HCT116 (cell line): Measurements from ENCODE around the gene MPP2. TPM values are rescaled to one million over a fixed set of nuclear protein-coding genes. Genes with fewer than 3 reads are reported as not detected.

Source experiments
- ATAC-seq: fragments of 200-7000 bp; cut with Tn5 transposase; 2 replicates; pipeline ENCODE4 v1.9.1; 2020; ENCODE audit warnings: mild to moderate bottlenecking, moderate library complexity
- BruUV-seq: library from RNA; stranded (reverse); fragments of 400-500 nt; replicated peaks from 2 replicates; lab custom pipeline; 2021; lab: Mats Ljungman, UMichigan
- CTCF ChIA-PET: fragments of 300-600 bp; sonication (Branson Sonifier 250); formaldehyde crosslinking; loops from one replicate; lab custom pipeline; 2021; ENCODE audit warnings: antibody characterized with exemption; lab: Charles Lee
- POLR2A ChIA-PET: fragments of 300-600, 350-600 bp; sonication (Branson Sonifier 250); formaldehyde crosslinking; loops from one replicate; lab custom pipeline; 2021; ENCODE audit warnings: antibody characterized with exemption; lab: Charles Lee
- RAD21 ChIA-PET, 2 experiments: fragments of 300-600 bp; sonication (Branson Sonifier 250); formaldehyde crosslinking; loops; one replicate each; lab custom pipeline; 2023; ENCODE audit warnings: low total read pairs in 2 of 2; ENCODE audit not compliant: uncharacterized antibody in 2 of 2, unreplicated experiment in 2 of 2, low non-redundant PET in 1 of 2; lab: Charles Lee
- DNase-seq: peaks from one replicate; pipeline ENCODE4 v3.0.0-alpha.2; 2010; ENCODE audit warnings: low read depth, low spot score
- H2AFZ ChIP-seq: fragments of 200-600 bp; shearing (Covaris generic), sonication (generic); 2 replicates; pipeline ENCODE4 v1.6.1; 2017; ENCODE audit warnings: low read depth, mixed run types, mixed read lengths, antibody characterized with exemption, low read length; ENCODE audit not compliant: poor library complexity, severe bottlenecking
- H3K27ac ChIP-seq: 2 replicates; pipeline ENCODE4 v1.5.1; 2012; ENCODE audit warnings: low read depth, low read length
- H3K27me3 ChIP-seq: fragments of 200-600 bp; sonication (generic); 2 replicates; pipeline ENCODE4 v1.6.1; 2016; ENCODE audit warnings: mixed run types, low read length, mixed read lengths; ENCODE audit not compliant: insufficient read depth
- H3K36me3 ChIP-seq, 2 experiments: fragments of 200-500 bp in 1 of 2; fragments of 200-600 bp in 1 of 2; sonication (Bioruptor generic) in 1 of 2; sonication (generic) in 1 of 2; 2 replicates each; pipeline versions ENCODE4 v1.5.1 to v1.6.1; 2014 to 2016; ENCODE audit warnings: low read length in 2 of 2, inconsistent platforms in 1 of 2, mixed read lengths in 1 of 2, mixed run types in 1 of 2; ENCODE audit not compliant: insufficient read depth in 2 of 2, control insufficient read depth in 1 of 2
- H3K4me1 ChIP-seq, 2 experiments: fragments of 200-600 bp in 1 of 2; sonication (generic) in 1 of 2; 2 replicates each; pipeline versions ENCODE4 v1.5.1 to v1.6.1; 2012 to 2017; ENCODE audit warnings: low read length in 2 of 2, inconsistent platforms in 1 of 2, mild to moderate bottlenecking in 1 of 2, mixed read lengths in 1 of 2, mixed run types in 1 of 2, moderate library complexity in 1 of 2; ENCODE audit not compliant: insufficient read depth in 2 of 2, control insufficient read depth in 1 of 2
- H3K4me2 ChIP-seq: fragments of 200-600 bp; sonication (generic); 2 replicates; pipeline ENCODE4 v1.6.1; 2017; ENCODE audit warnings: mixed run types, low read length, mixed read lengths
- H3K4me3 ChIP-seq, 2 experiments: fragments of 200-600 bp in 1 of 2; sonication (generic) in 1 of 2; replicated peaks in 1 of 2; 2 replicates each; pipeline ENCODE4 v1.5.1; 2011 to 2016; ENCODE audit warnings: low read length in 2 of 2, control low read depth in 1 of 2, low read depth in 1 of 2, mild to moderate bottlenecking in 1 of 2, mixed read lengths in 1 of 2, mixed run types in 1 of 2
- H3K79me2 ChIP-seq: fragments of 200-600 bp; sonication (generic); 2 replicates; pipeline ENCODE4 v1.6.1; 2017; ENCODE audit warnings: mild to moderate bottlenecking, mixed run types, low read length, moderate library complexity, mixed read lengths; ENCODE audit not compliant: insufficient read depth
- H3K9ac ChIP-seq: fragments of 200-600 bp; sonication (generic); 2 replicates; pipeline ENCODE4 v1.6.1; 2016; ENCODE audit warnings: low read length, mixed read lengths
- H3K9me2 ChIP-seq: fragments of 200-600 bp; sonication (generic), shearing (Covaris generic); 2 replicates; pipeline ENCODE4 v1.6.1; 2017; ENCODE audit warnings: mixed run types, mild to moderate bottlenecking, moderate library complexity; ENCODE audit not compliant: insufficient read depth
- H3K9me3 ChIP-seq, 2 experiments: fragments of 200-500 bp in 1 of 2; fragments of 200-600 bp in 1 of 2; sonication (Bioruptor generic) in 1 of 2; sonication (generic) in 1 of 2; 2 replicates each; pipeline ENCODE4 v1.6.1; 2014 to 2017; ENCODE audit warnings: low read length in 2 of 2, mixed read lengths in 2 of 2, inconsistent platforms in 1 of 2, low read depth in 1 of 2, mild to moderate bottlenecking in 1 of 2, mixed run types in 1 of 2, moderate library complexity in 1 of 2; ENCODE audit not compliant: control insufficient read depth in 1 of 2, insufficient read depth in 1 of 2
- H4K20me1 ChIP-seq: fragments of 200-600 bp; sonication (generic), shearing (Covaris generic); 2 replicates; pipeline ENCODE4 v1.6.1; 2017; ENCODE audit warnings: mixed run types, mild to moderate bottlenecking, moderate library complexity; ENCODE audit not compliant: insufficient read depth
- CBX3 ChIP-seq: IDR thresholded peaks from 2 replicates; pipeline ENCODE4 v1.6.1; 2012; ENCODE audit warnings: low read depth
- CEBPB ChIP-seq: IDR thresholded peaks from 2 replicates; pipeline ENCODE4 v1.6.1; 2012; ENCODE audit warnings: low read depth
- CTCF ChIP-seq, 3 experiments: fragments of 200-600 bp in 1 of 3; sonication (generic) in 1 of 3; IDR thresholded peaks in 2 of 3; conservative IDR thresholded peaks in 1 of 3; 2 replicates each; pipeline ENCODE4 v1.5.1; 2012 to 2017; ENCODE audit warnings: low read depth in 2 of 3, low read length in 2 of 3, antibody characterized with exemption in 1 of 3, borderline replicate concordance in 1 of 3, control low read depth in 1 of 3, mild to moderate bottlenecking in 1 of 3, mixed read lengths in 1 of 3, mixed run types in 1 of 3, moderate library complexity in 1 of 3; ENCODE audit not compliant: insufficient read depth in 1 of 3
- EZH2phosphoT487 ChIP-seq: fragments of 200-600 bp; IDR thresholded peaks from 2 replicates; pipeline ENCODE4 v1.6.1; 2018; ENCODE audit warnings: antibody characterized with exemption, borderline replicate concordance
- FOSL1 ChIP-seq: IDR thresholded peaks from 2 replicates; pipeline ENCODE4 v1.6.1; 2012; ENCODE audit warnings: low read depth
- JUND ChIP-seq: IDR thresholded peaks from 2 replicates; pipeline ENCODE4 v1.6.1; 2012
- MAX ChIP-seq: IDR thresholded peaks from 2 replicates; pipeline ENCODE4 v1.6.1; 2012
- POLR2A ChIP-seq: IDR thresholded peaks from 2 replicates; pipeline ENCODE4 v1.7.0; 2011; ENCODE audit warnings: borderline replicate concordance; ENCODE audit not compliant: insufficient read depth, insufficient read length; ENCODE audit errors: extremely low read depth
- POLR2AphosphoS5 ChIP-seq: IDR thresholded peaks from 2 replicates; pipeline ENCODE4 v1.6.1; 2011; ENCODE audit warnings: mild to moderate bottlenecking, low read depth, low read length, moderate library complexity
- SIN3A ChIP-seq: IDR thresholded peaks from 2 replicates; pipeline ENCODE4 v1.6.1; 2012; ENCODE audit warnings: low read depth
- SP1 ChIP-seq: IDR thresholded peaks from 2 replicates; pipeline ENCODE4 v1.6.1; 2012; ENCODE audit warnings: low read depth
- SRF ChIP-seq: IDR thresholded peaks from 2 replicates; pipeline ENCODE4 v1.6.1; 2012; ENCODE audit warnings: low read depth
- TCF7L2 ChIP-seq: IDR thresholded peaks from 2 replicates; pipeline ENCODE4 v1.7.0; 2011; ENCODE audit warnings: borderline replicate concordance, inconsistent platforms; ENCODE audit not compliant: insufficient read depth, insufficient read length; ENCODE audit errors: extremely low read depth
- YY1 ChIP-seq: IDR thresholded peaks from 2 replicates; pipeline ENCODE4 v1.6.1; 2011; ENCODE audit warnings: low read length, low read depth, moderate library complexity, mild to moderate bottlenecking; ENCODE audit not compliant: insufficient replicate concordance; ENCODE audit errors: extremely low read depth
- ZFX ChIP-seq: fragments of 450-650 bp; IDR thresholded peaks from 2 replicates; pipeline ENCODE4 v1.6.1; 2017
- ZNF274 ChIP-seq: fragments of 200-500 bp; sonication (Bioruptor generic); IDR thresholded peaks from 2 replicates; pipeline ENCODE4 v1.6.1; 2014; ENCODE audit warnings: mild to moderate bottlenecking, low read depth, low read length, inconsistent platforms
- intact Hi-C: fragments of 100-400 bp; cut with micrococcal nuclease; formaldehyde crosslinking; loops from 2 replicates; pipeline ENCODE4 v1.10.0; 2022
- total RNA-seq: library from RNA; stranded (reverse); gene quantifications from one replicate; pipeline ENCODE4 v1.2.1, GENCODE V29; 2021; ENCODE audit not compliant: unreplicated experiment
- TF ChIP-seq, protein P1 (sequence below): IDR thresholded peaks from 2 replicates; pipeline ENCODE4 v1.6.1; 2012; ENCODE audit warnings: low read depth
- TF ChIP-seq, protein P2 (sequence below): IDR thresholded peaks from 2 replicates; pipeline ENCODE4 v1.6.1; 2012
- TF ChIP-seq, protein P3 (sequence below): IDR thresholded peaks from 2 replicates; pipeline ENCODE4 v1.6.1; 2011; ENCODE audit warnings: mild to moderate bottlenecking, low read length, moderate library complexity; ENCODE audit not compliant: insufficient replicate concordance; ENCODE audit errors: extremely low read depth

The MPP2 gene
- total RNA-seq, 1 experiment from 2014 or later: 16.4 TPM

DNA sequence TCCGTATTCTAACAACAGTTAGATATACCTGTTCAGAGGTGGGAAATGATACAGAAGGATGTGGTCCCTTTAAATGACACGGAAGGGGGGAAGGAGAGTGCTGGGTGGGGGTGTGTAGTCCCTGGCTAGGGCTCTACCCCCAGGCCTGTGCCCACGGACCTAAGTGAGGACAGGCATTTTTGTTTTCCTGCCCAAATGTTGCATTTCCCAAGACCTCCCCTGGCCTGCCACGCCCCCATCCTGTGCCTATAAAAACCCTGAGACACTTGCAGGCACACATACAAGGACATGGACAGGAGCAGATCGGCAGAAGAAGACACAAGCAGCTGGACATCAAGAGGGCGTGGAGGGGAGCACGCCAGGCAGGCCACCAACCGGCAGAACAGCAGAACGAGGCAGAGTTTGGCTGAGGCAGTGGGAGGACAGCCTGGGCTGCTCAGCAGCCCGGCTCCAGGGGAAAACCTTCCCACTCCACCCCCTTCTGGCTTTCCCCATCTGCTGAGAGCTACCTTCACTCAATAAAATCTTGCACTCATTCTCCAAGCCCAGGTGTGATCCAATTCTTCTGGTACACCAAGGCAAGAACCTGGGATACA lies 13.3 kb upstream of the MPP2 start:
- ChIA-PET CTCF (no interaction called here), RAD21 (no interaction called here), POLR2A (no interaction called here)
- Histone ChIP-seq H2AFZ (no peak overlapping the region), H3K36me3 (no peaks in the 10 kb centered on the region), H3K79me2 (no peaks in the 10 kb centered on the region), H3K4me1 (peaks cover 0 to 3% of the 10 kb centered on the region in 2 experiments; a peak in 1 of 4 replicates), H3K4me2 (no peak overlapping the region), H3K4me3 (no peak overlapping the region), H3K27ac (no peak overlapping the region), H4K20me1 (no peaks in the 10 kb centered on the region), H3K9ac (no peak overlapping the region), H3K9me3 (no peaks in the 10 kb centered on the region), H3K9me2 (no peaks in the 10 kb centered on the region), H3K27me3 (no peaks in the 10 kb centered on the region)
- intact Hi-C loops: no loop called here
- no TSS peak for BruUV-seq
- no peak for TF ChIP-seq MAX
- no peak for TF ChIP-seq YY1
- TF ChIP-seq ZNF274: no peak
- TF ChIP-seq FOSL1: no peak
- TF ChIP-seq POLR2A: no peak
- TF ChIP-seq, protein P1, sequence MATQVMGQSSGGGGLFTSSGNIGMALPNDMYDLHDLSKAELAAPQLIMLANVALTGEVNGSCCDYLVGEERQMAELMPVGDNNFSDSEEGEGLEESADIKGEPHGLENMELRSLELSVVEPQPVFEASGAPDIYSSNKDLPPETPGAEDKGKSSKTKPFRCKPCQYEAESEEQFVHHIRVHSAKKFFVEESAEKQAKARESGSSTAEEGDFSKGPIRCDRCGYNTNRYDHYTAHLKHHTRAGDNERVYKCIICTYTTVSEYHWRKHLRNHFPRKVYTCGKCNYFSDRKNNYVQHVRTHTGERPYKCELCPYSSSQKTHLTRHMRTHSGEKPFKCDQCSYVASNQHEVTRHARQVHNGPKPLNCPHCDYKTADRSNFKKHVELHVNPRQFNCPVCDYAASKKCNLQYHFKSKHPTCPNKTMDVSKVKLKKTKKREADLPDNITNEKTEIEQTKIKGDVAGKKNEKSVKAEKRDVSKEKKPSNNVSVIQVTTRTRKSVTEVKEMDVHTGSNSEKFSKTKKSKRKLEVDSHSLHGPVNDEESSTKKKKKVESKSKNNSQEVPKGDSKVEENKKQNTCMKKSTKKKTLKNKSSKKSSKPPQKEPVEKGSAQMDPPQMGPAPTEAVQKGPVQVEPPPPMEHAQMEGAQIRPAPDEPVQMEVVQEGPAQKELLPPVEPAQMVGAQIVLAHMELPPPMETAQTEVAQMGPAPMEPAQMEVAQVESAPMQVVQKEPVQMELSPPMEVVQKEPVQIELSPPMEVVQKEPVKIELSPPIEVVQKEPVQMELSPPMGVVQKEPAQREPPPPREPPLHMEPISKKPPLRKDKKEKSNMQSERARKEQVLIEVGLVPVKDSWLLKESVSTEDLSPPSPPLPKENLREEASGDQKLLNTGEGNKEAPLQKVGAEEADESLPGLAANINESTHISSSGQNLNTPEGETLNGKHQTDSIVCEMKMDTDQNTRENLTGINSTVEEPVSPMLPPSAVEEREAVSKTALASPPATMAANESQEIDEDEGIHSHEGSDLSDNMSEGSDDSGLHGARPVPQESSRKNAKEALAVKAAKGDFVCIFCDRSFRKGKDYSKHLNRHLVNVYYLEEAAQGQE: no peak
- no peak for TF ChIP-seq ZFX
- no peak for TF ChIP-seq TCF7L2
- TF ChIP-seq, protein P2, sequence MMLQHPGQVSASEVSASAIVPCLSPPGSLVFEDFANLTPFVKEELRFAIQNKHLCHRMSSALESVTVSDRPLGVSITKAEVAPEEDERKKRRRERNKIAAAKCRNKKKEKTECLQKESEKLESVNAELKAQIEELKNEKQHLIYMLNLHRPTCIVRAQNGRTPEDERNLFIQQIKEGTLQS: no peak
- no peak for TF ChIP-seq SRF
- TF ChIP-seq, protein P3, sequence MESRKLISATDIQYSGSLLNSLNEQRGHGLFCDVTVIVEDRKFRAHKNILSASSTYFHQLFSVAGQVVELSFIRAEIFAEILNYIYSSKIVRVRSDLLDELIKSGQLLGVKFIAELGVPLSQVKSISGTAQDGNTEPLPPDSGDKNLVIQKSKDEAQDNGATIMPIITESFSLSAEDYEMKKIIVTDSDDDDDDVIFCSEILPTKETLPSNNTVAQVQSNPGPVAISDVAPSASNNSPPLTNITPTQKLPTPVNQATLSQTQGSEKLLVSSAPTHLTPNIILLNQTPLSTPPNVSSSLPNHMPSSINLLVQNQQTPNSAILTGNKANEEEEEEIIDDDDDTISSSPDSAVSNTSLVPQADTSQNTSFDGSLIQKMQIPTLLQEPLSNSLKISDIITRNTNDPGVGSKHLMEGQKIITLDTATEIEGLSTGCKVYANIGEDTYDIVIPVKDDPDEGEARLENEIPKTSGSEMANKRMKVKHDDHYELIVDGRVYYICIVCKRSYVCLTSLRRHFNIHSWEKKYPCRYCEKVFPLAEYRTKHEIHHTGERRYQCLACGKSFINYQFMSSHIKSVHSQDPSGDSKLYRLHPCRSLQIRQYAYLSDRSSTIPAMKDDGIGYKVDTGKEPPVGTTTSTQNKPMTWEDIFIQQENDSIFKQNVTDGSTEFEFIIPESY: no peak
- TF ChIP-seq CBX3: no peak
- no peak for TF ChIP-seq SIN3A
- no peak for TF ChIP-seq CTCF (IDR thresholded peaks at IDR 0.05 in 2 of 3, conservative IDR thresholded peaks at IDR 0.05 in 1 of 3; ENCODE audit: borderline replicate concordance in 1 of 3, insufficient read depth in 1 of 3, low read depth in 2 of 3, low read length in 2 of 3)
- no peak for TF ChIP-seq POLR2AphosphoS5
- TF ChIP-seq JUND: no peak
- TF ChIP-seq SP1: no peak
- TF ChIP-seq CEBPB: no peak
- no peak for TF ChIP-seq EZH2phosphoT487
- ATAC-seq (no peak), DNase-seq (no peak)
